Spleen (tissue), 11 donors: Measurements from ENCODE around the gene MYL9. TPM values are rescaled to one million over a fixed set of nuclear protein-coding genes. Genes with fewer than 3 reads are reported as not detected.

Experiments used
- DNase-seq: peaks from one replicate; pipeline ENCODE4 v3.0.0-alpha.2; 2020
- H3K27ac ChIP-seq, 8 donors: fragments of 200-600 bp; sonication (generic) in 7 of 8; 1 replicate in 4 of 8; 2 replicates in 4 of 8; pipeline versions ENCODE4 v1.5.0 to v1.8.0; 2016 to 2021; ENCODE audit warnings: inconsistent platforms in 4 of 8, mild to moderate bottlenecking in 4 of 8, moderate library complexity in 1 of 8
- H3K27me3 ChIP-seq, 7 donors: fragments of 200-600 bp; sonication (generic) in 6 of 7; replicated peaks in 1 of 7; 1 replicate in 4 of 7; 2 replicates in 3 of 7; pipeline versions ENCODE4 v1.5.0 to v1.8.0; 2016 to 2021; ENCODE audit warnings: inconsistent platforms in 3 of 7, mild to moderate bottlenecking in 1 of 7
- H3K36me3 ChIP-seq, 6 donors: fragments of 200-600 bp; sonication (generic) in 5 of 6; 1 replicate in 4 of 6; 2 replicates in 2 of 6; pipeline versions ENCODE4 v1.5.0 to v1.8.0; 2016 to 2021; ENCODE audit warnings: inconsistent platforms in 2 of 6
- H3K4me1 ChIP-seq, 6 donors: fragments of 200-600 bp; sonication (generic) in 5 of 6; 1 replicate in 3 of 6; 2 replicates in 3 of 6; pipeline versions ENCODE4 v1.5.0 to v1.8.0; 2016 to 2021; ENCODE audit warnings: inconsistent platforms in 3 of 6
- H3K4me3 ChIP-seq, 8 donors: fragments of 200-600 bp; sonication (generic) in 7 of 8; 1 replicate in 4 of 8; 2 replicates in 4 of 8; pipeline versions ENCODE4 v1.5.0 to v1.8.0; 2016 to 2021; ENCODE audit warnings: inconsistent platforms in 4 of 8, mild to moderate bottlenecking in 4 of 8, moderate library complexity in 2 of 8
- H3K9me3 ChIP-seq, 8 donors: fragments of 200-600 bp; sonication (generic) in 7 of 8; 1 replicate in 4 of 8; 2 replicates in 4 of 8; pipeline versions ENCODE4 v1.5.0 to v1.8.0; 2016 to 2021; ENCODE audit warnings: inconsistent platforms in 4 of 8
- POLR2A ChIP-seq, 3 donors: fragments of 450-650 bp; IDR thresholded peaks; one replicate each; pipeline ENCODE4 v1.5.1; 2017; ENCODE audit warnings: antibody characterized with exemption in 3 of 3, mild to moderate bottlenecking in 1 of 3
- POLR2AphosphoS5 ChIP-seq, 3 donors: sonication (generic); formaldehyde crosslinking; IDR thresholded peaks; one replicate each; pipeline ENCODE4 v1.5.1; 2017; ENCODE audit warnings: antibody characterized with exemption in 3 of 3
- whole genome bisulfite sequencing, 5 donors: extraction: QIAGEN DNeasy Blood & Tissue Kit in 3 of 5; methylation state at CpG; one replicate each; pipeline versions ENCODE4 v1.1.5 to v1.1.7; 2013 to 2018; 5-methylcytosine and 5-hydroxymethylcytosine counted together
- intact Hi-C: fragments of 100-400 bp; cut with DNase I; formaldehyde crosslinking; loops from one replicate; pipeline ENCODE4 v1.15.0; 2023; ENCODE audit warnings: low total_unique reads
- polyA plus RNA-seq, 3 donors: library from polyadenylated mRNA; stranded (reverse); fragments of 200-250 nt; gene quantifications; one replicate each; pipeline ENCODE4 v1.2.1, GENCODE V29; 2013
- small RNA-seq, 4 donors: library from RNA; depleted of rRNA; stranded (forward); fragments of <200 nt; gene quantifications; one replicate each; pipeline ENCODE3, GENCODE V24; 2016
- total RNA-seq, 7 donors: library from RNA; depleted of rRNA in 3 of 7; stranded (reverse); fragments of >200 nt in 3 of 7; fragmentation: NEBNext Ultra II Directional in 4 of 7; extraction: Animal tissue kit (Norgen Biotek cat#: 25700) in 4 of 7; gene quantifications; one replicate each; pipeline versions ENCODE4 v1.1.0 to v1.2.1, GENCODE V29; 2016 to 2021
- TF ChIP-seq, protein P1 (sequence below), 11 experiments: fragments of 200-600 bp in 7 of 11; fragments of 450-650 bp in 4 of 11; sonication (generic) in 4 of 11; IDR thresholded peaks in 8 of 11; conservative IDR thresholded peaks in 3 of 11; 1 replicate in 7 of 11; 2 replicates in 4 of 11; pipeline versions ENCODE4 v1.4.0 to v1.8.0; 2016 to 2021; ENCODE audit warnings: antibody characterized with exemption in 11 of 11, inconsistent platforms in 4 of 11, mild to moderate bottlenecking in 1 of 11
- donor health status: healthy with polysubstance abuse.
- donor health status: DM: no; HTN: no; CAD: no; lungs with moderate emphysema.
- donor health status: DM: no; HTN: no; CAD: no.
- donor health status: Bipolar disorder and iron deficiency.
- donor health status: healthy.
- donor health status: DM: no; HTN: no; CAD: no.
- donor health status: DM: yes; HTN: yes; CAD: no.

MYL9 gene
- total and polyA plus RNA-seq, 10 donors, result 30.4 to 369 (median 83.2) TPM

DNA sequence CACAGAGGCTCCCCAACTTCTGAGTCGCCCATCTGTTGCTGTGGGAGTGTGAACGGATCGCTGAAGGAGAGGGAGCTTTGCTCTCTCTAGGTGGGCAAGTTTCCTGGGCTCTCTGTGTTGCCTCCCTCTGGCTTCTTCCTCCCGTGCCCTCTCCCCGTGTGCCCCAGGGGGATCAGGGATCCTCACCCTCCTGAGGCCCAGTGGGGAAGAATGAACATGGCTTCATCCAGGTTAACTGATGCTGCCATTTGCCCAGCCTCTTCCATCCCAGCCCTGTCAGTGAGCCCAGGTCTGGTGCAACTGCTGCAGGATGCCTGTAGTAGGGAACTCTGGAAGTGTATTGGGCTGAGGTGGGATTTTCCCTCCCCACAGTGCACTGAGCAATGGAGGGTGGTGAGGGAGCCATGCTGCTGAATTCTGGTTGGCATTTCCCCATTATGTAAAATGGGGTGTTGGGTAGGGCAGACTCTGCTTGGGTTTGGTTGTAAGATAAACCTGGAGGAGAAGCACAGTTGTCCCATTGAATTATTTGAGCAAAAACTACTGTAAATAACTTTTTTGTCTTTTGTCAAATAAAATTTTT is 52.1 kb downstream of the MYL9 start:
- peaks cover 12 to 79% (median 37%) of the 10 kb centered on the region in 6 donors for H3K4me1 ChIP-seq
- intact Hi-C loops, result no loop called here
- peaks cover 0 to 42% (median 9%) of the 10 kb centered on the region in 6 donors for H3K36me3 ChIP-seq
- DNase-seq, result no peak
- peak overlapping the region in 7 of 8 donors; percentile 53 to 89 (median 87) for H3K27ac ChIP-seq
- H3K27me3 ChIP-seq, result no peaks in the 10 kb centered on the region
- H3K4me3 ChIP-seq, result no peak overlapping the region
- TF ChIP-seq POLR2A (IDR thresholded peaks at IDR 0.05) (no peak), POLR2AphosphoS5 (IDR thresholded peaks at IDR 0.05) (peak in 1 of 3 donors; percentile 31)
- WGBS, 5 donors, result 81 to 92% (median 91%) methylated on average over 5 of the region's 5 CpGs
- H3K9me3 ChIP-seq, result no peaks in the 10 kb centered on the region

GRCh38 chr20:36599912-36600345 is 58.6 kb downstream of the MYL9 start:
- no peak for DNase-seq
- intact Hi-C loops, result loop anchor here (10.0 kb wide), 1 partner anchor 45 kb away; no protein-coding TSS in a partner anchor

More at GRCh38 chr20:36599912-36600345, 58.6 kb downstream of the MYL9 start:
- Histone ChIP-seq H3K27ac (peak overlapping the region; percentile 3 to 74 (median 53)), H3K4me1 (peaks cover 5 to 75% (median 42%) of the 10 kb centered on the region in 6 donors), H3K27me3 (no peaks in the 10 kb centered on the region), H3K36me3 (no peaks in the 10 kb centered on the region), H3K9me3 (no peaks in the 10 kb centered on the region), H3K4me3 (no peak overlapping the region)
- TF ChIP-seq POLR2A (IDR thresholded peaks at IDR 0.05) (no peak), POLR2AphosphoS5 (IDR thresholded peaks at IDR 0.05) (no peak)
- TF ChIP-seq, protein P1, sequence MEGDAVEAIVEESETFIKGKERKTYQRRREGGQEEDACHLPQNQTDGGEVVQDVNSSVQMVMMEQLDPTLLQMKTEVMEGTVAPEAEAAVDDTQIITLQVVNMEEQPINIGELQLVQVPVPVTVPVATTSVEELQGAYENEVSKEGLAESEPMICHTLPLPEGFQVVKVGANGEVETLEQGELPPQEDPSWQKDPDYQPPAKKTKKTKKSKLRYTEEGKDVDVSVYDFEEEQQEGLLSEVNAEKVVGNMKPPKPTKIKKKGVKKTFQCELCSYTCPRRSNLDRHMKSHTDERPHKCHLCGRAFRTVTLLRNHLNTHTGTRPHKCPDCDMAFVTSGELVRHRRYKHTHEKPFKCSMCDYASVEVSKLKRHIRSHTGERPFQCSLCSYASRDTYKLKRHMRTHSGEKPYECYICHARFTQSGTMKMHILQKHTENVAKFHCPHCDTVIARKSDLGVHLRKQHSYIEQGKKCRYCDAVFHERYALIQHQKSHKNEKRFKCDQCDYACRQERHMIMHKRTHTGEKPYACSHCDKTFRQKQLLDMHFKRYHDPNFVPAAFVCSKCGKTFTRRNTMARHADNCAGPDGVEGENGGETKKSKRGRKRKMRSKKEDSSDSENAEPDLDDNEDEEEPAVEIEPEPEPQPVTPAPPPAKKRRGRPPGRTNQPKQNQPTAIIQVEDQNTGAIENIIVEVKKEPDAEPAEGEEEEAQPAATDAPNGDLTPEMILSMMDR (IDR thresholded peaks at IDR 0.05 in 8 of 11, conservative IDR thresholded peaks at IDR 0.05 in 3 of 11), result no peak
- 11 to 28% (median 16%) methylated on average over 5 of the region's 5 CpGs for WGBS, 5 donors

Small RNA genes lying within 50 kb of the gene (small RNA-seq; reads per million reads assigned to genes)
- gene RF00017, result 0 reads per million in 4 donors

Other genes with a start within 250 kb of the MYL9 start
- gene DLGAP4, start 235.2 kb upstream of the MYL9 start, total RNA-seq, result 10 to 100 TPM; 44.5 to 60.9 (median 47.7) TPM
- gene DLGAP4, start 235.2 kb upstream of the MYL9 start, polyA plus RNA-seq, result 10 to 100 TPM; 12.0 to 28.4 (median 23.7) TPM
- 10 to 100 TPM; 23.3 to 38.2 (median 30.1) TPM for gene TGIF2, start 32.1 kb downstream of the MYL9 start, total RNA-seq
- 10 to 100 TPM; 13.6 to 20.8 (median 14.3) TPM for gene TGIF2, start 32.1 kb downstream of the MYL9 start, polyA plus RNA-seq
- gene RAB5IF, start 64.3 kb downstream of the MYL9 start, total RNA-seq, result 100 to 1,000 TPM in 4 of 7 donors, 10 to 100 TPM in 3; 67.8 to 131 (median 105) TPM
- gene RAB5IF, start 64.3 kb downstream of the MYL9 start, polyA plus RNA-seq, result 100 to 1,000 TPM in 1 of 3 donors, 10 to 100 TPM in 2; 78.8 to 114 (median 83.3) TPM
- 10 to 100 TPM in 3 of 7 donors, 1 to 10 TPM in 4; 7.1 to 16.3 (median 9.5) TPM for gene SLA2, start 104.7 kb downstream of the MYL9 start, total RNA-seq
- gene SLA2, start 104.7 kb downstream of the MYL9 start, polyA plus RNA-seq, result 1 to 10 TPM; 2.6 to 3.0 (median 2.9) TPM
- gene NDRG3, start 204.6 kb downstream of the MYL9 start, total RNA-seq, result 10 to 100 TPM; 26.8 to 32.0 (median 28.1) TPM
- 10 to 100 TPM; 15.5 to 22.5 (median 17.6) TPM for gene NDRG3, start 204.6 kb downstream of the MYL9 start, polyA plus RNA-seq
- 10 to 100 TPM in 4 of 7 donors, 1 to 10 TPM in 3; 8.6 to 16.7 (median 10.5) TPM for gene DSN1, start 232.2 kb downstream of the MYL9 start, total RNA-seq
- 10 to 100 TPM; 12.6 to 16.6 (median 15.7) TPM for gene DSN1, start 232.2 kb downstream of the MYL9 start, polyA plus RNA-seq